ENCODE data around the gene FBLN1. TPM values are rescaled to one million over a fixed set of nuclear protein-coding genes. Genes with fewer than 3 reads are reported as not detected.
"Not testable (repeated sequence)": the region's sequence is repeated elsewhere in the genome, so short reads cannot be mapped to it uniquely, and the experiment has no call there.

Gene FBLN1
- total RNA-seq, 1 donor from 2014 or later = 0.13 TPM

- DNase-seq (ENCODE audit: low read depth, low spot score) = no peak
These were observed 99.5 kb downstream of the FBLN1 start for GRCh38 chr22:45602004-45602733.

GRCh38 chr22:45602824-45603595 lies 100.3 kb downstream of the FBLN1 start:
- DNase-seq (ENCODE audit: low read depth, low spot score) = no peak

- no peak for DNase-seq (ENCODE audit: low read depth, low spot score)
These were observed 100.9 kb downstream of the FBLN1 start for GRCh38 chr22:45603619-45604018.

GRCh38 chr22:45608045-45608444 lies 105.4 kb downstream of the FBLN1 start:
- not testable (repeated sequence) for DNase-seq (ENCODE audit: low read depth, low spot score)

- DNase-seq (ENCODE audit: low read depth, low spot score) = no peak
These were observed 106.1 kb downstream of the FBLN1 start for GRCh38 chr22:45608763-45609180.

- no peak for DNase-seq (ENCODE audit: low read depth, low spot score)
These were observed 109.8 kb downstream of the FBLN1 start for GRCh38 chr22:45612451-45612901.

- no peak for DNase-seq (ENCODE audit: low read depth, low spot score)
These were observed 110.3 kb downstream of the FBLN1 start for GRCh38 chr22:45612940-45613339.

GRCh38 chr22:45615364-45615763 lies 112.7 kb downstream of the FBLN1 start:
- DNase-seq (ENCODE audit: low read depth, low spot score) = no peak

GRCh38 chr22:45616432-45616831 lies 113.7 kb downstream of the FBLN1 start:
- no peak for DNase-seq (ENCODE audit: low read depth, low spot score)

GRCh38 chr22:45617948-45618347 lies 115.3 kb downstream of the FBLN1 start:
- DNase-seq (ENCODE audit: low read depth, low spot score) = no peak

- DNase-seq (ENCODE audit: low read depth, low spot score) = no peak
These were observed 118.0 kb downstream of the FBLN1 start for GRCh38 chr22:45620706-45621105.

GRCh38 chr22:45621836-45622600 lies 119.3 kb downstream of the FBLN1 start:
- DNase-seq (ENCODE audit: low read depth, low spot score) = no peak

- DNase-seq (ENCODE audit: low read depth, low spot score) = not testable (repeated sequence)
These were observed 120.9 kb downstream of the FBLN1 start for GRCh38 chr22:45623464-45624145.

GRCh38 chr22:45626198-45626651 lies 123.5 kb downstream of the FBLN1 start:
- no peak for DNase-seq (ENCODE audit: low read depth, low spot score)

- no peak for DNase-seq (ENCODE audit: low read depth, low spot score)
These were observed 125.0 kb downstream of the FBLN1 start for GRCh38 chr22:45627489-45628233.

- DNase-seq (ENCODE audit: low read depth, low spot score) = no peak
These were observed 125.8 kb downstream of the FBLN1 start for GRCh38 chr22:45628515-45628914.

GRCh38 chr22:45629469-45630089 lies 126.9 kb downstream of the FBLN1 start:
- no peak for DNase-seq (ENCODE audit: low read depth, low spot score)

- no peak for DNase-seq (ENCODE audit: low read depth, low spot score)
These were observed 127.8 kb downstream of the FBLN1 start for GRCh38 chr22:45630436-45630835.

- no peak for DNase-seq (ENCODE audit: low read depth, low spot score)
These were observed 128.6 kb downstream of the FBLN1 start for GRCh38 chr22:45631140-45631840.

All from pulmonary artery endothelial cell (primary cell).